K562 (cell line): ENCODE measurements around the gene EIF1B. TPM values are rescaled to one million over a fixed set of nuclear protein-coding genes. Genes with fewer than 3 reads are reported as not detected.

Experiments
- ATAC-seq: fragments of 200-7000 bp; cut with Tn5 transposase; 3 replicates; pipeline ENCODE4 v1.9.1; 2020; ENCODE audit warnings: moderate library complexity
- BruUV-seq: library from RNA; stranded (reverse); fragments of 400-500 nt; replicated peaks from 2 replicates; lab custom pipeline; 2021; lab: Mats Ljungman, UMichigan
- CTCF ChIA-PET: fragments of 300-600 bp; formaldehyde crosslinking; extraction: SDS; loops from one replicate; lab custom pipeline; 2021; ENCODE audit warnings: low intra/inter-chr PET ratio; lab: Yijun Ruan, JAX
- POLR2A ChIA-PET: fragments of 300-600, 350-650 bp; sonication (Branson Sonifier 250); formaldehyde crosslinking; extraction: SDS; loops from one replicate; lab custom pipeline; 2021; ENCODE audit warnings: antibody characterized with exemption, inconsistent platforms; lab: Yijun Ruan, JAX
- DNase-seq, 4 experiments: peaks; one replicate each; pipeline versions ENCODE4 v3.0.0 to v3.0.0-alpha.2; 2011 to 2018; ENCODE audit warnings: low spot score in 3 of 4, mixed read lengths in 3 of 4; ENCODE audit errors: extremely low read depth in 1 of 4
- FAIRE-seq: peaks from 2 replicates; lab custom pipeline; 2011; peaks lifted over from hg19 to GRCh38; lab: Jason Lieb, UNC
- H2AFZ ChIP-seq: 2 replicates; pipeline ENCODE4 v1.6.0; 2011; ENCODE audit warnings: low read depth, low read length, control low read depth, inconsistent platforms
- H3K27ac ChIP-seq: fragments of 200-600 bp; 3 replicates; pipeline ENCODE4 v1.8.0; 2011; ENCODE audit warnings: low read depth, mild to moderate bottlenecking, control low read depth, inconsistent platforms, low read length, moderate library complexity, mixed read lengths; ENCODE audit errors: extremely low read depth
- H3K27me3 ChIP-seq, 2 experiments: fragments of 300-600 bp in 1 of 2; 2 replicates in 1 of 2; 3 replicates in 1 of 2; pipeline versions ENCODE4 v1.6.0 to v1.8.0; 2011; ENCODE audit warnings: inconsistent platforms in 2 of 2, low read length in 2 of 2, mild to moderate bottlenecking in 1 of 2, mixed read lengths in 1 of 2, moderate library complexity in 1 of 2; ENCODE audit not compliant: control insufficient read depth in 2 of 2, insufficient read depth in 2 of 2
- H3K36me3 ChIP-seq: fragments of 300-600 bp; 3 replicates; pipeline ENCODE4 v1.8.0; 2011; ENCODE audit warnings: mild to moderate bottlenecking, low read length, inconsistent platforms; ENCODE audit not compliant: control insufficient read depth, insufficient read depth
- H3K4me1 ChIP-seq, 2 experiments: fragments of 200-600 bp in 1 of 2; replicated peaks in 1 of 2; 2 replicates in 1 of 2; 3 replicates in 1 of 2; pipeline versions ENCODE4 v1.5.1 to v1.8.0; 2011; ENCODE audit warnings: inconsistent platforms in 2 of 2, low read length in 2 of 2, mild to moderate bottlenecking in 1 of 2, mixed read lengths in 1 of 2, moderate library complexity in 1 of 2; ENCODE audit not compliant: control insufficient read depth in 2 of 2, insufficient read depth in 2 of 2
- H3K4me2 ChIP-seq: 2 replicates; pipeline ENCODE4 v1.6.1; 2011; ENCODE audit warnings: low read length, control low read depth, inconsistent platforms, mixed read lengths; ENCODE audit not compliant: insufficient read depth
- H3K4me3 ChIP-seq: fragments of 200-600 bp; sonication (generic), shearing (Covaris generic); 2 replicates; pipeline ENCODE4 v1.5.1; 2016; ENCODE audit warnings: control low read depth, inconsistent platforms
- H3K79me2 ChIP-seq: fragments of 200-600 bp; 3 replicates; pipeline ENCODE4 v1.8.0; 2011; ENCODE audit warnings: low read length, inconsistent platforms; ENCODE audit not compliant: control insufficient read depth, insufficient read depth
- H3K9ac ChIP-seq, 2 experiments: 2 replicates each; pipeline versions ENCODE4 v1.6.0 to v1.6.1; 2011; ENCODE audit warnings: low read depth in 2 of 2, low read length in 2 of 2, control low read depth in 1 of 2, inconsistent platforms in 1 of 2, mild to moderate bottlenecking in 1 of 2, mixed read lengths in 1 of 2; ENCODE audit not compliant: insufficient read depth in 1 of 2
- H3K9me1 ChIP-seq: one replicate; pipeline ENCODE4 v1.6.0; 2011; ENCODE audit warnings: inconsistent platforms, mild to moderate bottlenecking, low read length, moderate library complexity; ENCODE audit not compliant: control insufficient read depth, insufficient read depth
- H3K9me3 ChIP-seq: replicated peaks from 2 replicates; pipeline ENCODE4 v1.5.1; 2011; ENCODE audit warnings: low read depth, low read length, inconsistent platforms; ENCODE audit not compliant: control insufficient read depth, insufficient read depth
- H4K20me1 ChIP-seq: replicated peaks from 2 replicates; pipeline ENCODE4 v1.6.1; 2011; ENCODE audit warnings: low read length, inconsistent platforms, mixed read lengths; ENCODE audit not compliant: control insufficient read depth, insufficient read depth
- BMI1 ChIP-seq: fragments of 150-350 bp; IDR thresholded peaks from 2 replicates; pipeline ENCODE4 v1.6.1; 2014; ENCODE audit warnings: low read length
- IFI16 ChIP-seq: fragments of 250-450 bp; sonication (Bioruptor Pico); IDR thresholded peaks from 2 replicates; pipeline ENCODE4 v2.1.2; 2022; ENCODE audit warnings: mild to moderate bottlenecking, inconsistent platforms
- KDM1A ChIP-seq, 2 experiments: fragments of 450-650 bp; IDR thresholded peaks; 2 replicates each; pipeline ENCODE4 v1.6.1; 2016; ENCODE audit warnings: mild to moderate bottlenecking in 2 of 2
- in situ Hi-C: fragments of 300-500 bp; cut with MboI; formaldehyde crosslinking; loops from 4 replicates; pipeline ENCODE4 v1.15.0; 2018; ENCODE audit warnings: inconsistent platforms, mixed read lengths
- intact Hi-C: fragments of 100-400 bp; cut with micrococcal nuclease; formaldehyde crosslinking; loops from 2 replicates; pipeline ENCODE4 v1.14.2; 2022
- polyA plus RNA-seq, 8 experiments: library from polyadenylated mRNA; depleted of rRNA in 4 of 8; stranded (reverse) in 5 of 8; unstranded in 3 of 8; fragments of >200 nt; fragmentation: Nextera tagmentation in 2 of 8; fragmentation: Illumina TruSeq in 1 of 8; extraction: Ambion mirVana in 2 of 8; extraction: Trizol in 1 of 8; gene quantifications; 2 replicates each; pipeline versions ENCODE4 v1.2.1 to v1.2.3, GENCODE V29; 2011 to 2014; ENCODE audit warnings: inconsistent platforms in 1 of 8, missing spikeins in 1 of 8
- total RNA-seq, 7 experiments: library from RNA; depleted of rRNA in 6 of 7; stranded (reverse); fragments of >200 nt in 6 of 7; fragmentation: Illumina TruSeq in 2 of 7; extraction: Trizol in 2 of 7; gene quantifications; 2 replicates each; pipeline versions ENCODE4 v1.2.1 to v1.2.3, GENCODE V29; 2011 to 2021; ENCODE audit warnings: low replicate concordance in 1 of 7
- TF ChIP-seq, protein P1 (sequence below), 2 experiments: fragments of 450-650 bp in 1 of 2; sonication (generic) in 1 of 2; formaldehyde crosslinking in 1 of 2; IDR thresholded peaks; 2 replicates each; pipeline versions ENCODE4 v1.7.1 to v1.9.0; 2016 to 2022; ENCODE audit warnings: inconsistent platforms in 1 of 2, mild to moderate bottlenecking in 1 of 2, missing genetic modification reagents in 1 of 2

EIF1B gene
- total and polyA plus RNA-seq, 9 of the 15 experiments (the other 6 are each of a cell fraction or from before 2014, with no cell fraction given) = 18.1 to 184 (median 78.9) TPM

GRCh38 chr3:40325465-40325864 lies 16.0 kb downstream of the EIF1B start:
- no peak overlapping the region for H3K4me2 ChIP-seq
- H3K4me1 ChIP-seq = peaks cover 0 to 11% of the 10 kb centered on the region in 2 experiments; a peak in 3 of 5 replicates
- H3K36me3 ChIP-seq = no peaks in the 10 kb centered on the region
- no peaks in the 10 kb centered on the region for H3K79me2 ChIP-seq
- BruUV-seq = no TSS peak
- no peaks in the 10 kb centered on the region for H3K9me1 ChIP-seq
- no peak overlapping the region for H3K9ac ChIP-seq
- no peak for DNase-seq
- H2AFZ ChIP-seq = no peak overlapping the region
- H4K20me1 ChIP-seq = no peaks in the 10 kb centered on the region
- FAIRE-seq = no peak
- H3K27ac ChIP-seq = no peak overlapping the region
- ATAC-seq = no peak
- intact Hi-C loops (loop anchor here (5.0 to 10.0 kb wide), 2 partner anchors 389 to 1557 kb away; no protein-coding TSS in a partner anchor), in situ Hi-C loops (loop anchor here (5.0 kb wide), 2 partner anchors 107 to 1557 kb away; no protein-coding TSS in a partner anchor)
- CTCF ChIA-PET = no interaction called here
- POLR2A ChIA-PET = interaction anchor here (0.7 to 2.1 kb wide), 2 partner anchors 10 to 139 kb away, joined by 5 read pairs; no protein-coding TSS in a partner anchor
- H3K9me3 ChIP-seq = no peaks in the 10 kb centered on the region
- TF ChIP-seq KDM1A (IDR thresholded peaks at IDR 0.05) (no peak), IFI16 (no peak), BMI1 (no peak)
- TF ChIP-seq, protein P1, sequence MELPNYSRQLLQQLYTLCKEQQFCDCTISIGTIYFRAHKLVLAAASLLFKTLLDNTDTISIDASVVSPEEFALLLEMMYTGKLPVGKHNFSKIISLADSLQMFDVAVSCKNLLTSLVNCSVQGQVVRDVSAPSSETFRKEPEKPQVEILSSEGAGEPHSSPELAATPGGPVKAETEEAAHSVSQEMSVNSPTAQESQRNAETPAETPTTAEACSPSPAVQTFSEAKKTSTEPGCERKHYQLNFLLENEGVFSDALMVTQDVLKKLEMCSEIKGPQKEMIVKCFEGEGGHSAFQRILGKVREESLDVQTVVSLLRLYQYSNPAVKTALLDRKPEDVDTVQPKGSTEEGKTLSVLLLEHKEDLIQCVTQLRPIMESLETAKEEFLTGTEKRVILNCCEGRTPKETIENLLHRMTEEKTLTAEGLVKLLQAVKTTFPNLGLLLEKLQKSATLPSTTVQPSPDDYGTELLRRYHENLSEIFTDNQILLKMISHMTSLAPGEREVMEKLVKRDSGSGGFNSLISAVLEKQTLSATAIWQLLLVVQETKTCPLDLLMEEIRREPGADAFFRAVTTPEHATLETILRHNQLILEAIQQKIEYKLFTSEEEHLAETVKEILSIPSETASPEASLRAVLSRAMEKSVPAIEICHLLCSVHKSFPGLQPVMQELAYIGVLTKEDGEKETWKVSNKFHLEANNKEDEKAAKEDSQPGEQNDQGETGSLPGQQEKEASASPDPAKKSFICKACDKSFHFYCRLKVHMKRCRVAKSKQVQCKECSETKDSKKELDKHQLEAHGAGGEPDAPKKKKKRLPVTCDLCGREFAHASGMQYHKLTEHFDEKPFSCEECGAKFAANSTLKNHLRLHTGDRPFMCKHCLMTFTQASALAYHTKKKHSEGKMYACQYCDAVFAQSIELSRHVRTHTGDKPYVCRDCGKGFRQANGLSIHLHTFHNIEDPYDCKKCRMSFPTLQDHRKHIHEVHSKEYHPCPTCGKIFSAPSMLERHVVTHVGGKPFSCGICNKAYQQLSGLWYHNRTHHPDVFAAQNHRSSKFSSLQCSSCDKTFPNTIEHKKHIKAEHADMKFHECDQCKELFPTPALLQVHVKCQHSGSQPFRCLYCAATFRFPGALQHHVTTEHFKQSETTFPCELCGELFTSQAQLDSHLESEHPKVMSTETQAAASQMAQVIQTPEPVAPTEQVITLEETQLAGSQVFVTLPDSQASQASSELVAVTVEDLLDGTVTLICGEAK (IDR thresholded peaks at IDR 0.05) = peak; percentile 90
- TF ChIP-seq, protein P1 (CRISPR knock-in tag; IDR thresholded peaks at IDR 0.05) = no peak
- TF ChIP-seq, all 486 proteins: peak for 1
- no peak overlapping the region for H3K4me3 ChIP-seq
- 0 out of 5 replicates have a peak, but pooled peaks cover 0 to 3% of the 10 kb centered on the region in 2 experiments for H3K27me3 ChIP-seq
